CD4-positive, CD25-positive, alpha-beta regulatory T cell (primary cell): ENCODE data around the gene SLC26A1. TPM values are rescaled to one million over a fixed set of nuclear protein-coding genes. Genes with fewer than 3 reads are reported as not detected.

Source experiments
- ATAC-seq, 2 donors: fragments of 150-1000 bp; cut with Tn5 transposase; one replicate each; pipeline ENCODE4 v1.10.0; 2021; ENCODE audit warnings: low read depth in 2 of 2, moderate number of reproducible peaks in 2 of 2, moderate library complexity in 1 of 2
- DNase-seq, 3 donors: peaks; one replicate each; pipeline versions ENCODE4 v3.0.0 to v3.0.0-alpha.2; 2012 to 2022; ENCODE audit warnings: mixed read lengths in 1 of 3
- H3K27ac ChIP-seq: one replicate; pipeline ENCODE4 v1.7.0; 2013; ENCODE audit warnings: mild to moderate bottlenecking, low read length; ENCODE audit not compliant: insufficient read depth, poor library complexity, severe bottlenecking
- H3K27me3 ChIP-seq: one replicate; pipeline ENCODE4 v1.7.0; 2013; ENCODE audit warnings: low read length; ENCODE audit not compliant: control insufficient read depth, insufficient read depth
- H3K36me3 ChIP-seq: one replicate; pipeline ENCODE4 v1.7.0; 2013; ENCODE audit warnings: mild to moderate bottlenecking, low read length, moderate library complexity; ENCODE audit not compliant: control insufficient read depth, insufficient read depth
- H3K4me1 ChIP-seq: 2 replicates; pipeline ENCODE4 v1.7.0; 2013; ENCODE audit warnings: mild to moderate bottlenecking, low read length; ENCODE audit not compliant: insufficient read depth, control insufficient read depth, poor library complexity, severe bottlenecking
- H3K4me3 ChIP-seq: one replicate; pipeline ENCODE4 v1.7.0; 2013; ENCODE audit warnings: low read depth, mild to moderate bottlenecking, low read length, moderate library complexity
- H3K9me3 ChIP-seq, 2 experiments: 1 replicate in 1 of 2; 2 replicates in 1 of 2; pipeline ENCODE4 v1.7.0; 2013; ENCODE audit warnings: low read length in 2 of 2, mild to moderate bottlenecking in 1 of 2, moderate library complexity in 1 of 2; ENCODE audit not compliant: control insufficient read depth in 2 of 2
- H3K27ac Mint-ChIP-seq, 3 donors: one replicate each; pipeline ENCODE4 v1.8.0; 2020 to 2022; ENCODE audit warnings: mild to moderate bottlenecking in 3 of 3, mixed read lengths in 3 of 3, moderate library complexity in 2 of 3
- H3K27me3 Mint-ChIP-seq: one replicate; pipeline ENCODE4 v1.8.0; 2022; ENCODE audit warnings: mild to moderate bottlenecking, mixed read lengths
- H3K36me3 Mint-ChIP-seq: one replicate; pipeline ENCODE4 v1.8.0; 2020; ENCODE audit warnings: mixed read lengths
- H3K4me1 Mint-ChIP-seq, 4 donors: one replicate each; pipeline ENCODE4 v1.8.0; 2020 to 2022; ENCODE audit warnings: mixed read lengths in 4 of 4, mild to moderate bottlenecking in 1 of 4
- H3K4me3 Mint-ChIP-seq, 4 donors: one replicate each; pipeline ENCODE4 v1.8.0; 2020 to 2022; ENCODE audit warnings: mild to moderate bottlenecking in 4 of 4, mixed read lengths in 4 of 4, moderate library complexity in 3 of 4
- H3K9me3 Mint-ChIP-seq, 7 donors: one replicate each; pipeline ENCODE4 v1.8.0; 2020 to 2022; ENCODE audit warnings: mixed read lengths in 7 of 7, mild to moderate bottlenecking in 3 of 7, moderate library complexity in 2 of 7
- polyA plus RNA-seq, 4 donors: library from polyadenylated mRNA; unstranded; fragments of 300-500 nt; fragmentation: Illumina TruSeq; gene quantifications; one replicate each; pipeline ENCODE4 v1.2.3, GENCODE V29; 2021
- total RNA-seq: library from RNA; stranded (reverse); gene quantifications from one replicate; pipeline ENCODE4 v1.2.3, GENCODE V29; 2022

SLC26A1 gene
- total RNA-seq (0.37 TPM), polyA plus RNA-seq (1 to 10 TPM in 2 of 4 donors, under 1 TPM in 2; 0.42 to 1.7 (median 1.0) TPM)

- H3K4me3 Mint-ChIP-seq, result no peak within 1 kb of the TSS
- H3K9me3 Mint-ChIP-seq, result no peaks in the 10 kb centered on the region
- ATAC-seq (no peak), DNase-seq (no peak)
- Histone ChIP-seq H3K36me3 (peaks cover 9% of the 10 kb centered on the region), H3K4me1 (peaks cover 13% of the 10 kb centered on the region), H3K4me3 (no peak within 1 kb of the TSS), H3K27ac (no peak within 1 kb of the TSS), H3K27me3 (no peaks in the 10 kb centered on the region), H3K9me3 (no peaks in the 10 kb centered on the region)
- peaks cover 7% of the 10 kb centered on the region for H3K27me3 Mint-ChIP-seq
- H3K27ac Mint-ChIP-seq, result no peak within 1 kb of the TSS
- H3K36me3 Mint-ChIP-seq, result no peaks in the 10 kb centered on the region
- H3K4me1 Mint-ChIP-seq, result peaks cover 0 to 10% (median 0%) of the 10 kb centered on the region in 4 donors
These were observed at the start of gene SLC26A1 for GRCh38 chr4:993111-994029. Gene SLC26A1, minus strand, starts transcription at chr4:993404. Its CDS starts 1,701 bp downstream, at chr4:991703.

- Mint-ChIP-seq H3K4me1 (peaks cover 0 to 2% (median under 1%) of the 10 kb centered on the region in 4 donors), H3K36me3 (no peaks in the 10 kb centered on the region), H3K9me3 (peaks cover 0 to 2% (median 0%) of the 10 kb centered on the region in 7 donors), H3K4me3 (no peak overlapping the region), H3K27ac (no peak overlapping the region), H3K27me3 (peaks cover 15% of the 10 kb centered on the region)
- ATAC-seq (no peak), DNase-seq (no peak)
- Histone ChIP-seq H3K36me3 (no peaks in the 10 kb centered on the region), H3K27ac (no peak overlapping the region), H3K9me3 (no peaks in the 10 kb centered on the region), H3K4me3 (no peak overlapping the region), H3K4me1 (no peaks in the 10 kb centered on the region), H3K27me3 (no peaks in the 10 kb centered on the region)
These were observed 49.3 kb upstream of the SLC26A1 start for GRCh38 chr4:1042352-1043055.

- H3K4me1 ChIP-seq, result no peaks in the 10 kb centered on the region
- H3K4me3 ChIP-seq, result no peak overlapping the region
- no peaks in the 10 kb centered on the region for H3K27me3 ChIP-seq
- H3K27me3 Mint-ChIP-seq, result peaks cover 10% of the 10 kb centered on the region
- H3K36me3 ChIP-seq, result no peaks in the 10 kb centered on the region
- ATAC-seq (no peak), DNase-seq (no peak)
- H3K9me3 ChIP-seq, result no peaks in the 10 kb centered on the region
- no peak overlapping the region for H3K27ac Mint-ChIP-seq
- H3K9me3 Mint-ChIP-seq, result peaks cover 0 to 2% (median 0%) of the 10 kb centered on the region in 7 donors
- no peak overlapping the region for H3K27ac ChIP-seq
- no peak overlapping the region for H3K4me3 Mint-ChIP-seq
- no peaks in the 10 kb centered on the region for H3K36me3 Mint-ChIP-seq
- peaks cover 0 to 2% (median under 1%) of the 10 kb centered on the region in 4 donors for H3K4me1 Mint-ChIP-seq
These were observed 48.7 kb upstream of the SLC26A1 start for GRCh38 chr4:1041936-1042330.

GRCh38 chr4:1041147-1041935 is 48.1 kb upstream of the SLC26A1 start:
- ATAC-seq, result no peak
- no peaks in the 10 kb centered on the region for H3K36me3 Mint-ChIP-seq
- no peaks in the 10 kb centered on the region for H3K9me3 ChIP-seq
- no peak overlapping the region for H3K27ac Mint-ChIP-seq
- H3K4me3 Mint-ChIP-seq, result no peak overlapping the region
- no peaks in the 10 kb centered on the region for H3K4me1 ChIP-seq
- H3K27me3 Mint-ChIP-seq, result peaks cover 6% of the 10 kb centered on the region
- no peaks in the 10 kb centered on the region for H3K36me3 ChIP-seq
- no peak overlapping the region for H3K27ac ChIP-seq
- H3K9me3 Mint-ChIP-seq, result no peaks in the 10 kb centered on the region
- no peak for DNase-seq
- H3K27me3 ChIP-seq, result no peaks in the 10 kb centered on the region
- no peak overlapping the region for H3K4me3 ChIP-seq
- peaks cover 0 to 2% (median 0%) of the 10 kb centered on the region in 4 donors for H3K4me1 Mint-ChIP-seq

- H3K9me3 Mint-ChIP-seq, result no peaks in the 10 kb centered on the region
- H3K27ac Mint-ChIP-seq, result no peak overlapping the region
- no peak overlapping the region for H3K4me3 Mint-ChIP-seq
- no peak for DNase-seq
- no peak for ATAC-seq
- no peaks in the 10 kb centered on the region for H3K36me3 Mint-ChIP-seq
- Histone ChIP-seq H3K4me3 (no peak overlapping the region), H3K36me3 (no peaks in the 10 kb centered on the region), H3K4me1 (no peaks in the 10 kb centered on the region), H3K27ac (no peak overlapping the region), H3K27me3 (no peaks in the 10 kb centered on the region), H3K9me3 (no peaks in the 10 kb centered on the region)
- peaks cover 0 to 2% (median 0%) of the 10 kb centered on the region in 4 donors for H3K4me1 Mint-ChIP-seq
- H3K27me3 Mint-ChIP-seq, result peaks cover 6% of the 10 kb centered on the region
These were observed 47.3 kb upstream of the SLC26A1 start for GRCh38 chr4:1040344-1041146.

- no peaks in the 10 kb centered on the region for H3K9me3 Mint-ChIP-seq
- no peak for DNase-seq
- Histone ChIP-seq H3K36me3 (no peaks in the 10 kb centered on the region), H3K4me1 (no peaks in the 10 kb centered on the region), H3K27ac (no peak overlapping the region), H3K27me3 (no peaks in the 10 kb centered on the region), H3K9me3 (no peaks in the 10 kb centered on the region), H3K4me3 (no peak overlapping the region)
- no peak overlapping the region for H3K4me3 Mint-ChIP-seq
- peaks cover 2% of the 10 kb centered on the region for H3K27me3 Mint-ChIP-seq
- peaks cover 0 to 2% (median 0%) of the 10 kb centered on the region in 4 donors for H3K4me1 Mint-ChIP-seq
- no peak overlapping the region for H3K27ac Mint-ChIP-seq
- H3K36me3 Mint-ChIP-seq, result no peaks in the 10 kb centered on the region
- no peak for ATAC-seq
These were observed 46.5 kb upstream of the SLC26A1 start for GRCh38 chr4:1039493-1040343.
